ENCODE measurements around the gene CATSPERD. TPM values are rescaled to one million over a fixed set of nuclear protein-coding genes. Genes with fewer than 3 reads are reported as not detected.
A peak's percentile ranks its signal among the peaks of the same experiment; 100 is the strongest.

CATSPERD gene
- total and polyA plus RNA-seq, 9 of the 15 experiments (the other 6 are each of a cell fraction or from before 2014, with no cell fraction given) = not detected

DNA sequence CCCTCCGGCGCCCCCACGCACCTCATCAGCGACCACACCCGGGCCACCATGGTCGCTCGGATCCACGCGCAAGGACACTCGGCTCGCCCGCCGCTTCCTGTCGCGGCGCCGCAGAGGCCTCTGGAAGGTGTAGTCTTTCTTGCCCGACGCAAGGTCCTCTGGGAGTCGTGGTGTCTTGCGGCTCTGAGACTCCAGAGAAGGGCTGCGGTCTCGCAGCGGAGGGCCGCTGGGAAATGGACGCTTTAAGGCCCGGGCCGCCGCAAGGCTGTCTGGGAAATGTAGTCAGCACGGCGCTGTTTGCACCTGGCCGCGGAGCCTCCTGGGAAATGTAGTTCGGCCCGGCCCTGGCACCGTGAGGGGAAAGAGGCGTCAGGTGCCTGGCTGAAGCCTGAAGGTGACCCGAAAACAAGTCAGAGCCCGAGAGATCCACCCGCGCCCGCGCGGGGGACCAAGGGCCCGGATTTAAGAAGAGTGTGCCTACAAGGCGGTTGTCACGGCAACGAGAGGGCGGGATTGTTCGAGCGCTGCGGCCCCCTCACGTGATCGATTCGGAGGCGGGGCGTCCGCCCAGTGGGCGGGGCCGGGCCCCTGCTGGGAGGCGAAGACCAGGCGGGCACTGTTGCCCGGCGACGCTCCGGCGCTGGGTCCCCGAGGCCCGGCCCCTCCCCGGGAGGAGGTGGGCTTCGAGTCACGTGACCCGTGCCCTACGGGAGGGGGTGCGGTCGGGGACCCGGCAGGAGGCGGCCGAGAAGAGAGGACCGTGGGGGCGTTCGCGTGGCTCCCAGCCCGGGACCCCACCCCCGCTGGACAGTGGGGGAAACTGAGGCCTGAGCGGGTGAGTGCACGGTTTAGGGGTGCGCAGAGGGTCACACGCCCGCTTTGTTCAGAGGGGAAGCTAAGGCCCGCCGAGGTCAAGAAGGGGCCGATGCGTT lies 39.7 kb upstream of the CATSPERD start, which contains the start of the genes HSD11B1L and MICOS13 (continued):
- TF ChIP-seq IRF9 (tag; IDR thresholded peaks at IDR 0.05) (no peak), BRF1 (IDR thresholded peaks at IDR 0.05; ENCODE audit: borderline replicate concordance, extremely low read depth, insufficient read length) (no peak), NR0B1 (IDR thresholded peaks at IDR 0.05; ENCODE audit: partially characterized antibody) (no peak), ZNF318 (IDR thresholded peaks at IDR 0.05; ENCODE audit: borderline replicate concordance in 1 of 2, low read depth in 1 of 2) (no peak), CREB5 (CRISPR knock-in tag; IDR thresholded peaks at IDR 0.05) (no peak), SUPT5H (IDR thresholded peaks at IDR 0.05) (peak; percentile 85; the same call in 1 of the 2 replicates), BCOR (IDR thresholded peaks at IDR 0.05) (no peak), ZKSCAN8 (CRISPR knock-in tag; IDR thresholded peaks at IDR 0.05) (no peak), RNF2 (IDR thresholded peaks at IDR 0.05) (peak; percentile 63; the same call in 1 of the 2 replicates), ZC3H11A (IDR thresholded peaks at IDR 0.05; ENCODE audit: low read depth, low read length) (0 out of 2 replicates have a peak, but pooled peaks have one; percentile 65)
- TF ChIP-seq, protein P1, sequence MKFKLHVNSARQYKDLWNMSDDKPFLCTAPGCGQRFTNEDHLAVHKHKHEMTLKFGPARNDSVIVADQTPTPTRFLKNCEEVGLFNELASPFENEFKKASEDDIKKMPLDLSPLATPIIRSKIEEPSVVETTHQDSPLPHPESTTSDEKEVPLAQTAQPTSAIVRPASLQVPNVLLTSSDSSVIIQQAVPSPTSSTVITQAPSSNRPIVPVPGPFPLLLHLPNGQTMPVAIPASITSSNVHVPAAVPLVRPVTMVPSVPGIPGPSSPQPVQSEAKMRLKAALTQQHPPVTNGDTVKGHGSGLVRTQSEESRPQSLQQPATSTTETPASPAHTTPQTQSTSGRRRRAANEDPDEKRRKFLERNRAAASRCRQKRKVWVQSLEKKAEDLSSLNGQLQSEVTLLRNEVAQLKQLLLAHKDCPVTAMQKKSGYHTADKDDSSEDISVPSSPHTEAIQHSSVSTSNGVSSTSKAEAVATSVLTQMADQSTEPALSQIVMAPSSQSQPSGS (CRISPR knock-in tag; IDR thresholded peaks at IDR 0.05) = no peak
- TF ChIP-seq, protein P2, sequence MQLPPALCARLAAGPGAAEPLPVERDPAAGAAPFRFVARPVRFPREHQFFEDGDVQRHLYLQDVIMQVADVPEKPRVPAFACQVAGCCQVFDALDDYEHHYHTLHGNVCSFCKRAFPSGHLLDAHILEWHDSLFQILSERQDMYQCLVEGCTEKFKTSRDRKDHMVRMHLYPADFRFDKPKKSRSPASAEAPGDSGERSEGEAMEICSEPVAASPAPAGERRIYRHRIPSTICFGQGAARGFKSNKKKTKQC (CRISPR knock-in tag; IDR thresholded peaks at IDR 0.05) = peak; percentile 19; the same call in 1 of the 2 replicates

Data from K562 (cell line).